CD14-positive monocyte (primary cell): Measurements from ENCODE around the gene SLC9A9. TPM values are rescaled to one million over a fixed set of nuclear protein-coding genes. Genes with fewer than 3 reads are reported as not detected.

Experiments
- DNase-seq, 3 donors: peaks; one replicate each; pipeline ENCODE4 v3.0.0-alpha.2; 2011 to 2022
- H2AFZ ChIP-seq: 2 replicates; pipeline ENCODE4 v1.6.0; 2012; ENCODE audit warnings: mild to moderate bottlenecking, low read depth, low read length, inconsistent platforms; ENCODE audit not compliant: insufficient read depth, poor library complexity, severe bottlenecking
- H3K27ac ChIP-seq, 2 donors: 1 replicate in 1 of 2; 2 replicates in 1 of 2; pipeline ENCODE4 v1.5.1; 2012 to 2013; ENCODE audit warnings: low read length in 2 of 2, control low read depth in 1 of 2, inconsistent platforms in 1 of 2, low read depth in 1 of 2, mild to moderate bottlenecking in 1 of 2
- H3K27me3 ChIP-seq, 2 donors: one replicate each; pipeline versions ENCODE4 v1.6.0 to v1.6.1; 2011 to 2013; ENCODE audit warnings: low read length in 2 of 2; ENCODE audit not compliant: control insufficient read depth in 2 of 2, insufficient read depth in 2 of 2
- H3K36me3 ChIP-seq, 2 donors: replicated peaks in 1 of 2; 1 replicate in 1 of 2; 2 replicates in 1 of 2; pipeline versions ENCODE4 v1.5.1 to v1.6.1; 2012 to 2013; ENCODE audit warnings: low read length in 2 of 2, control low read depth in 1 of 2, inconsistent platforms in 1 of 2, mild to moderate bottlenecking in 1 of 2; ENCODE audit not compliant: insufficient read depth in 2 of 2, control insufficient read depth in 1 of 2
- H3K4me1 ChIP-seq, 2 donors: 1 replicate in 1 of 2; 2 replicates in 1 of 2; pipeline versions ENCODE4 v1.5.1 to v1.6.1; 2012 to 2013; ENCODE audit warnings: low read length in 2 of 2, control low read depth in 1 of 2, inconsistent platforms in 1 of 2, mild to moderate bottlenecking in 1 of 2, moderate library complexity in 1 of 2; ENCODE audit not compliant: insufficient read depth in 2 of 2, control insufficient read depth in 1 of 2
- H3K4me2 ChIP-seq: replicated peaks from 2 replicates; pipeline ENCODE3; 2012; ENCODE audit warnings: low read length, moderate library complexity, mild to moderate bottlenecking; ENCODE audit not compliant: poor library complexity, severe bottlenecking; ENCODE audit errors: extremely low read depth
- H3K4me3 ChIP-seq, 3 experiments: fragments of 200-600 bp in 1 of 3; sonication (generic) in 1 of 3; replicated peaks in 1 of 3; 1 replicate in 2 of 3; 2 replicates in 1 of 3; pipeline ENCODE4 v1.5.1; 2011 to 2013; ENCODE audit warnings: low read length in 3 of 3, mild to moderate bottlenecking in 3 of 3, control low read depth in 2 of 3, low read depth in 2 of 3, inconsistent platforms in 1 of 3, moderate library complexity in 1 of 3
- H3K79me2 ChIP-seq: 2 replicates; pipeline ENCODE4 v1.6.0; 2012; ENCODE audit warnings: mild to moderate bottlenecking, control low read depth, inconsistent platforms, low read length, moderate library complexity; ENCODE audit not compliant: insufficient read depth
- H3K9ac ChIP-seq: 2 replicates; pipeline ENCODE4 v1.6.0; 2017; ENCODE audit warnings: low read length, mild to moderate bottlenecking; ENCODE audit not compliant: insufficient read depth, poor library complexity, severe bottlenecking
- H3K9me3 ChIP-seq, 2 donors: replicated peaks in 1 of 2; 1 replicate in 1 of 2; 2 replicates in 1 of 2; pipeline versions ENCODE4 v1.5.1 to v1.6.1; 2012 to 2013; ENCODE audit warnings: low read length in 2 of 2, control low read depth in 1 of 2; ENCODE audit not compliant: control insufficient read depth in 1 of 2, insufficient read depth in 1 of 2
- H4K20me1 ChIP-seq: 2 replicates; pipeline ENCODE4 v1.6.0; 2012; ENCODE audit warnings: mild to moderate bottlenecking, low read length, control low read depth, moderate library complexity; ENCODE audit not compliant: insufficient read depth
- H3K27ac Mint-ChIP-seq, 7 donors: one replicate each; pipeline ENCODE4 v1.8.0; 2020; ENCODE audit warnings: mild to moderate bottlenecking in 7 of 7, mixed read lengths in 7 of 7, moderate library complexity in 6 of 7, inconsistent platforms in 2 of 7
- H3K27me3 Mint-ChIP-seq, 3 donors: one replicate each; pipeline ENCODE4 v1.8.0; 2021 to 2022; ENCODE audit warnings: low read depth in 3 of 3, mild to moderate bottlenecking in 3 of 3, mixed read lengths in 3 of 3, moderate library complexity in 3 of 3, inconsistent platforms in 1 of 3
- H3K36me3 Mint-ChIP-seq, 2 donors: one replicate each; pipeline ENCODE4 v1.8.0; 2020; ENCODE audit warnings: mixed read lengths in 2 of 2, inconsistent platforms in 1 of 2, mild to moderate bottlenecking in 1 of 2
- H3K4me1 Mint-ChIP-seq: one replicate; pipeline ENCODE4 v1.8.0; 2020; ENCODE audit warnings: mild to moderate bottlenecking, mixed read lengths
- H3K4me3 Mint-ChIP-seq, 2 donors: one replicate each; pipeline ENCODE4 v1.8.0; 2020; ENCODE audit warnings: mild to moderate bottlenecking in 2 of 2, mixed read lengths in 2 of 2, moderate library complexity in 1 of 2
- H3K9me3 Mint-ChIP-seq, 7 donors: one replicate each; pipeline ENCODE4 v1.8.0; 2020 to 2022; ENCODE audit warnings: mixed read lengths in 7 of 7, mild to moderate bottlenecking in 6 of 7, moderate library complexity in 6 of 7, inconsistent platforms in 2 of 7
- CTCF ChIP-seq: fragments of 200-600 bp; IDR thresholded peaks from one replicate; pipeline ENCODE4 v1.8.0; 2022; ENCODE audit warnings: antibody characterized with exemption, mild to moderate bottlenecking
- whole genome bisulfite sequencing: methylation state at CpG from one replicate; pipeline ENCODE4 v1.1.5; 2013; ENCODE audit warnings: missing lambda C conversion rate; ENCODE audit not compliant: insufficient coverage; 5-methylcytosine and 5-hydroxymethylcytosine counted together
- intact Hi-C, 2 donors: fragments of 100-400 bp; cut with micrococcal nuclease; formaldehyde crosslinking; loops; one replicate each; pipeline versions ENCODE4 v1.15.0 to v1.15.1; 2023
- polyA plus RNA-seq, 3 donors: library from polyadenylated mRNA; depleted of rRNA in 1 of 3; unstranded in 2 of 3; stranded (reverse) in 1 of 3; fragments of 300-500 nt in 2 of 3; fragments of >200 nt in 1 of 3; fragmentation: Illumina TruSeq in 2 of 3; gene quantifications; 1 replicate in 2 of 3; 2 replicates in 1 of 3; pipeline ENCODE4 v1.2.3, GENCODE V29; 2012 to 2021

The SLC9A9 gene
- polyA plus RNA-seq, 3 donors, result 14.1 to 32.8 (median 27.0) TPM

GRCh38 chr3:143476965-143477640 is 371.2 kb downstream of the SLC9A9 start:
- intact Hi-C loops, result no loop called here
- Mint-ChIP-seq H3K36me3 (peaks cover 13 to 24% of the 10 kb centered on the region in 2 donors), H3K9me3 (peaks cover 0 to 4% (median 0%) of the 10 kb centered on the region in 7 donors), H3K27me3 (peaks cover 0 to 1% (median 1%) of the 10 kb centered on the region in 3 donors), H3K4me1 (peaks cover 6% of the 10 kb centered on the region), H3K4me3 (no peak overlapping the region), H3K27ac (no peak overlapping the region)
- H3K4me1 ChIP-seq, result peaks cover 7 to 9% of the 10 kb centered on the region in 2 donors
- no peaks in the 10 kb centered on the region for H3K79me2 ChIP-seq
- no peaks in the 10 kb centered on the region for H3K9me3 ChIP-seq
- 90% methylated on average over 2 of the region's 7 CpGs for WGBS
- peaks cover 0 to 7% of the 10 kb centered on the region in 2 donors for H3K36me3 ChIP-seq
- H3K27ac ChIP-seq, result no peak overlapping the region
- H3K4me3 ChIP-seq, result no peak overlapping the region
- no peak for DNase-seq
- no peak overlapping the region for H3K4me2 ChIP-seq
- no peak for TF ChIP-seq CTCF
- no peaks in the 10 kb centered on the region for H3K27me3 ChIP-seq
- no peak overlapping the region for H3K9ac ChIP-seq
- no peak overlapping the region for H2AFZ ChIP-seq
- no peaks in the 10 kb centered on the region for H4K20me1 ChIP-seq

- Histone ChIP-seq H3K27me3 (no peaks in the 10 kb centered on the region), H3K27ac (no peak overlapping the region), H3K4me1 (peaks cover 7 to 9% of the 10 kb centered on the region in 2 donors), H2AFZ (no peak overlapping the region), H3K9ac (no peak overlapping the region), H4K20me1 (no peaks in the 10 kb centered on the region), H3K4me3 (no peak overlapping the region), H3K36me3 (peaks cover 0 to 7% of the 10 kb centered on the region in 2 donors), H3K4me2 (no peak overlapping the region), H3K9me3 (no peaks in the 10 kb centered on the region), H3K79me2 (no peaks in the 10 kb centered on the region)
- TF ChIP-seq CTCF, result no peak
- peaks cover 6% of the 10 kb centered on the region for H3K4me1 Mint-ChIP-seq
- intact Hi-C loops, result no loop called here
- H3K9me3 Mint-ChIP-seq, result peaks cover 0 to 3% (median 0%) of the 10 kb centered on the region in 7 donors
- 100% methylated on average over 1 of the region's 3 CpGs for WGBS
- no peak overlapping the region for H3K27ac Mint-ChIP-seq
- peaks cover 0 to 1% (median 1%) of the 10 kb centered on the region in 3 donors for H3K27me3 Mint-ChIP-seq
- H3K4me3 Mint-ChIP-seq, result no peak overlapping the region
- no peak for DNase-seq
- peaks cover 10 to 17% of the 10 kb centered on the region in 2 donors for H3K36me3 Mint-ChIP-seq
These were observed 372.3 kb downstream of the SLC9A9 start for GRCh38 chr3:143475981-143476380.
